SU-DHL-6 (cell line): ENCODE measurements around the gene CYP11A1.
A peak's percentile ranks its signal among the peaks of the same experiment; 100 is the strongest.

Experiments used
- H2AFZ ChIP-seq: fragments of 200-600 bp; sonication (generic); 2 replicates; pipeline ENCODE4 v1.6.1; 2014; ENCODE audit warnings: low read depth, mild to moderate bottlenecking, moderate library complexity, mixed read lengths, antibody characterized with exemption, low read length; ENCODE audit not compliant: severe bottlenecking
- H3F3A ChIP-seq: fragments of 200-600 bp; shearing (Covaris generic); 2 replicates; pipeline ENCODE4 v1.6.0; 2016; ENCODE audit warnings: antibody characterized with exemption, mild to moderate bottlenecking; ENCODE audit not compliant: insufficient read depth
- H3K27ac ChIP-seq: fragments of 200-600 bp; sonication (generic); 2 replicates; pipeline ENCODE4 v1.5.1; 2016; ENCODE audit warnings: low read depth, mild to moderate bottlenecking, low read length, moderate library complexity, mixed read lengths
- H3K27me3 ChIP-seq: fragments of 200-600 bp; sonication (generic), shearing (Covaris generic); 2 replicates; pipeline ENCODE4 v1.6.0; 2014; ENCODE audit warnings: mild to moderate bottlenecking, low read length
- H3K36me3 ChIP-seq: fragments of 200-600 bp; sonication (generic); 2 replicates; pipeline ENCODE4 v1.6.1; 2014; ENCODE audit warnings: mild to moderate bottlenecking, low read length, mixed read lengths
- H3K4me2 ChIP-seq: fragments of 300-600, 200-600 bp; shearing (Covaris generic), sonication (generic); 2 replicates; pipeline ENCODE4 v1.6.0; 2014; ENCODE audit warnings: low read length, low read depth, mild to moderate bottlenecking; ENCODE audit not compliant: poor library complexity, severe bottlenecking
- H3K4me3 ChIP-seq: fragments of 200-600 bp; sonication (generic); 2 replicates; pipeline ENCODE4 v1.5.1; 2014; ENCODE audit warnings: antibody characterized with exemption, low read length, mild to moderate bottlenecking, mixed read lengths; ENCODE audit not compliant: insufficient read depth, poor library complexity, severe bottlenecking
- H3K79me2 ChIP-seq: fragments of 200-600 bp; sonication (generic); 2 replicates; pipeline ENCODE4 v1.6.1; 2014; ENCODE audit warnings: mild to moderate bottlenecking, low read length, moderate library complexity; ENCODE audit not compliant: insufficient read depth
- H3K9ac ChIP-seq: fragments of 200-600 bp; sonication (generic); 2 replicates; pipeline ENCODE4 v1.7.0; 2014; ENCODE audit warnings: mild to moderate bottlenecking, low read length
- H3K9me2 ChIP-seq: fragments of 200-600 bp; sonication (generic); replicated peaks from 2 replicates; pipeline ENCODE4 v1.6.1; 2014; ENCODE audit warnings: low read length; ENCODE audit not compliant: insufficient read depth
- H3K9me3 ChIP-seq: fragments of 200-600 bp; sonication (generic); 2 replicates; pipeline ENCODE4 v1.6.1; 2014; ENCODE audit warnings: low read length, mixed read lengths; ENCODE audit not compliant: insufficient read depth
- H4K20me1 ChIP-seq: fragments of 200-600 bp; sonication (generic); 2 replicates; pipeline ENCODE4 v1.6.1; 2014; ENCODE audit warnings: low read depth, mild to moderate bottlenecking, antibody characterized with exemption, low read length, moderate library complexity, mixed read lengths
- CTCF ChIP-seq: fragments of 200-600 bp; sonication (generic); IDR thresholded peaks from one replicate; pipeline ENCODE4 v1.5.1; 2017; ENCODE audit warnings: antibody characterized with exemption, mild to moderate bottlenecking, low read length, moderate library complexity; ENCODE audit not compliant: insufficient read depth, poor library complexity, severe bottlenecking
- EZH2phosphoT487 ChIP-seq: fragments of 200-600 bp; sonication (generic), shearing (Covaris generic); conservative IDR thresholded peaks from 2 replicates; pipeline ENCODE4 v1.6.1; 2018; ENCODE audit warnings: mild to moderate bottlenecking, antibody characterized with exemption, low read length, moderate library complexity, mixed read lengths

The CYP11A1 gene

GRCh38 chr15:74307827-74308811, 59.3 kb downstream of the CYP11A1 start:
- no peaks in the 10 kb centered on the region for H3K27me3 ChIP-seq
- H3K4me3 ChIP-seq: no peak overlapping the region
- H3K27ac ChIP-seq: no peak overlapping the region
- TF ChIP-seq EZH2phosphoT487: no peak
- TF ChIP-seq CTCF: peak; percentile 49
- H3K9me3 ChIP-seq: no peaks in the 10 kb centered on the region
- no peaks in the 10 kb centered on the region for H3K36me3 ChIP-seq
- no peaks in the 10 kb centered on the region for H3K79me2 ChIP-seq
- H3K9ac ChIP-seq: no peak overlapping the region
- no peaks in the 10 kb centered on the region for H3K9me2 ChIP-seq
- H2AFZ ChIP-seq: no peak overlapping the region
- H3F3A ChIP-seq: no peaks in the 10 kb centered on the region
- no peak overlapping the region for H3K4me2 ChIP-seq
- H4K20me1 ChIP-seq: no peaks in the 10 kb centered on the region

- Histone ChIP-seq H3K4me3 (no peak overlapping the region), H3K79me2 (no peaks in the 10 kb centered on the region), H3K27ac (no peak overlapping the region), H3K36me3 (no peaks in the 10 kb centered on the region), H3K9ac (no peak overlapping the region), H3K27me3 (no peaks in the 10 kb centered on the region), H3K4me2 (no peak overlapping the region), H3K9me2 (no peaks in the 10 kb centered on the region), H4K20me1 (no peaks in the 10 kb centered on the region), H3K9me3 (no peaks in the 10 kb centered on the region), H2AFZ (no peak overlapping the region), H3F3A (no peaks in the 10 kb centered on the region)
- TF ChIP-seq EZH2phosphoT487 (no peak), CTCF (no peak)
These were observed 60.6 kb downstream of the CYP11A1 start for GRCh38 chr15:74306781-74307217.

- Histone ChIP-seq H3F3A (no peaks in the 10 kb centered on the region), H3K9ac (no peak overlapping the region), H3K27me3 (no peaks in the 10 kb centered on the region), H3K79me2 (no peaks in the 10 kb centered on the region), H3K4me3 (no peak overlapping the region), H3K36me3 (no peaks in the 10 kb centered on the region), H3K9me3 (no peaks in the 10 kb centered on the region), H2AFZ (no peak overlapping the region), H3K27ac (no peak overlapping the region), H3K9me2 (no peaks in the 10 kb centered on the region), H3K4me2 (no peak overlapping the region), H4K20me1 (no peaks in the 10 kb centered on the region)
- no peak for TF ChIP-seq CTCF
- no peak for TF ChIP-seq EZH2phosphoT487
These were observed 61.8 kb downstream of the CYP11A1 start for GRCh38 chr15:74305687-74306086.
